Psoas muscle (tissue), 8 donors: Measurements from ENCODE around the gene PRTFDC1. TPM values are rescaled to one million over a fixed set of nuclear protein-coding genes. Genes with fewer than 3 reads are reported as not detected.
A peak's percentile ranks its signal among the peaks of the same experiment; 100 is the strongest.

ENCODE experiments used
- ATAC-seq, 4 donors: fragments of 200-7000 bp; cut with Tn5 transposase; one replicate each; pipeline ENCODE4 v1.9.1; 2020; ENCODE audit warnings: moderate library complexity in 3 of 4, mild to moderate bottlenecking in 2 of 4
- DNase-seq, 2 donors: peaks; one replicate each; pipeline ENCODE4 v3.0.0-alpha.2; 2020
- H3K27ac ChIP-seq: fragments of 200-600 bp; one replicate; pipeline ENCODE4 v1.8.0; 2022
- H3K27me3 ChIP-seq, 3 donors: fragments of 200-600 bp in 1 of 3; one replicate each; pipeline versions ENCODE4 v1.6.1 to v1.8.0; 2013 to 2022; ENCODE audit warnings: low read length in 2 of 3, mild to moderate bottlenecking in 2 of 3, moderate library complexity in 1 of 3; ENCODE audit not compliant: insufficient read depth in 3 of 3
- H3K36me3 ChIP-seq, 2 donors: fragments of 200-600 bp in 1 of 2; one replicate each; pipeline versions ENCODE4 v1.6.1 to v1.8.0; 2013 to 2022; ENCODE audit warnings: low read depth in 1 of 2, mild to moderate bottlenecking in 1 of 2, moderate library complexity in 1 of 2; ENCODE audit not compliant: insufficient read depth in 1 of 2
- H3K4me1 ChIP-seq: fragments of 200-600 bp; one replicate; pipeline ENCODE4 v1.8.0; 2022
- H3K4me3 ChIP-seq: fragments of 200-600 bp; one replicate; pipeline ENCODE4 v1.8.0; 2022; ENCODE audit warnings: mild to moderate bottlenecking
- H3K9me3 ChIP-seq: fragments of 200-600 bp; one replicate; pipeline ENCODE4 v1.8.0; 2022
- CTCF ChIP-seq: fragments of 200-600 bp; IDR thresholded peaks from one replicate; pipeline ENCODE4 v1.8.0; 2022; ENCODE audit warnings: antibody characterized with exemption
- WGBS, 3 donors: extraction: QIAGEN DNeasy Blood & Tissue Kit; methylation state at CpG; one replicate each; pipeline versions ENCODE4 v1.1.6 to v1.1.7; 2013; 5-methylcytosine and 5-hydroxymethylcytosine counted together
- intact Hi-C, 2 donors: fragments of 100-400 bp; cut with DNase I; formaldehyde crosslinking; loops; one replicate each; pipeline versions ENCODE4 v1.11.0 to v1.14.2; 2022
- polyA plus RNA-seq, 3 donors: library from polyadenylated mRNA; stranded (reverse); fragments of 200-250 nt; gene quantifications; one replicate each; pipeline ENCODE4 v1.2.3, GENCODE V29; 2013
- total RNA-seq, 4 donors: library from RNA; stranded (reverse); fragmentation: NEBNext Ultra II Directional in 2 of 4; extraction: Animal tissue kit (Norgen Biotek cat#: 25700) in 2 of 4; gene quantifications; one replicate each; pipeline versions ENCODE4 v1.2.1 to v1.2.4, GENCODE V29; 2021 to 2023
- donor health status: healthy with polysubstance abuse.
- donor health status: DM: no; HTN: no; CAD: no; lungs with moderate emphysema.
- donor health status: Bipolar disorder and iron deficiency.
- donor health status: healthy.
- donor health status: DM: yes; HTN: yes; CAD: no.
- donor health status: DM: no; HTN: no; CAD: no.
- donor health status: DM: no; HTN: no; CAD: no.
- donor health status: DM: yes; HTN: yes; CAD: no.

The PRTFDC1 gene
- total and polyA plus RNA-seq, 7 donors: 0.14 to 0.84 (median 0.43) TPM

GRCh38 chr10:24944512-24945255 lies 7.7 kb downstream of the PRTFDC1 start:
- Histone ChIP-seq H3K4me3 (no peak overlapping the region), H3K27me3 (no peaks in the 10 kb centered on the region), H3K36me3 (no peaks in the 10 kb centered on the region), H3K27ac (no peak overlapping the region), H3K4me1 (no peaks in the 10 kb centered on the region), H3K9me3 (no peaks in the 10 kb centered on the region)
- no peak for TF ChIP-seq CTCF
- intact Hi-C loops: no loop called here
- WGBS, 3 donors: 81 to 84% (median 82%) methylated on average over 11 of the region's 11 CpGs
- ATAC-seq (peak; percentile 71 to 88 (median 82)), DNase-seq (peak in 1 of 2 donors; percentile 24)

GRCh38 chr10:24938525-24938924 lies 13.9 kb downstream of the PRTFDC1 start:
- no peaks in the 10 kb centered on the region for H3K36me3 ChIP-seq
- H3K9me3 ChIP-seq: no peaks in the 10 kb centered on the region
- no peaks in the 10 kb centered on the region for H3K4me1 ChIP-seq
- WGBS, 3 donors: 81 to 93% (median 83%) methylated on average over 2 of the region's 2 CpGs
- DNase-seq: no peak
- intact Hi-C loops: no loop called here
- no peak overlapping the region for H3K27ac ChIP-seq
- no peak for ATAC-seq
- no peaks in the 10 kb centered on the region for H3K27me3 ChIP-seq
- H3K4me3 ChIP-seq: no peak overlapping the region
- no peak for TF ChIP-seq CTCF

- Histone ChIP-seq H3K4me3 (no peak overlapping the region), H3K27ac (no peak overlapping the region), H3K9me3 (no peaks in the 10 kb centered on the region), H3K27me3 (no peaks in the 10 kb centered on the region), H3K36me3 (no peaks in the 10 kb centered on the region), H3K4me1 (no peaks in the 10 kb centered on the region)
- intact Hi-C loops: no loop called here
- no peak for TF ChIP-seq CTCF
- ATAC-seq (no peak), DNase-seq (no peak)
- WGBS, 3 donors: 90 to 97% (median 93%) methylated on average over 5 of the region's 5 CpGs
These were observed 14.3 kb downstream of the PRTFDC1 start for GRCh38 chr10:24938076-24938475.

GRCh38 chr10:24935504-24936292 lies 16.7 kb downstream of the PRTFDC1 start:
- H3K27me3 ChIP-seq: no peaks in the 10 kb centered on the region
- no peak for TF ChIP-seq CTCF
- no peaks in the 10 kb centered on the region for H3K9me3 ChIP-seq
- H3K4me1 ChIP-seq: no peaks in the 10 kb centered on the region
- H3K27ac ChIP-seq: no peak overlapping the region
- WGBS, 3 donors: 83 to 91% (median 84%) methylated on average over 8 of the region's 8 CpGs
- no peak for DNase-seq
- ATAC-seq: no peak
- no peak overlapping the region for H3K4me3 ChIP-seq
- intact Hi-C loops: no loop called here
- no peaks in the 10 kb centered on the region for H3K36me3 ChIP-seq
